ENCODE measurements around the gene PRR14L. TPM values are rescaled to one million over a fixed set of nuclear protein-coding genes. Genes with fewer than 3 reads are reported as not detected.

The PRR14L gene
- total and polyA plus RNA-seq, 4 donors = 4.5 to 20.2 (median 13.4) TPM

DNA sequence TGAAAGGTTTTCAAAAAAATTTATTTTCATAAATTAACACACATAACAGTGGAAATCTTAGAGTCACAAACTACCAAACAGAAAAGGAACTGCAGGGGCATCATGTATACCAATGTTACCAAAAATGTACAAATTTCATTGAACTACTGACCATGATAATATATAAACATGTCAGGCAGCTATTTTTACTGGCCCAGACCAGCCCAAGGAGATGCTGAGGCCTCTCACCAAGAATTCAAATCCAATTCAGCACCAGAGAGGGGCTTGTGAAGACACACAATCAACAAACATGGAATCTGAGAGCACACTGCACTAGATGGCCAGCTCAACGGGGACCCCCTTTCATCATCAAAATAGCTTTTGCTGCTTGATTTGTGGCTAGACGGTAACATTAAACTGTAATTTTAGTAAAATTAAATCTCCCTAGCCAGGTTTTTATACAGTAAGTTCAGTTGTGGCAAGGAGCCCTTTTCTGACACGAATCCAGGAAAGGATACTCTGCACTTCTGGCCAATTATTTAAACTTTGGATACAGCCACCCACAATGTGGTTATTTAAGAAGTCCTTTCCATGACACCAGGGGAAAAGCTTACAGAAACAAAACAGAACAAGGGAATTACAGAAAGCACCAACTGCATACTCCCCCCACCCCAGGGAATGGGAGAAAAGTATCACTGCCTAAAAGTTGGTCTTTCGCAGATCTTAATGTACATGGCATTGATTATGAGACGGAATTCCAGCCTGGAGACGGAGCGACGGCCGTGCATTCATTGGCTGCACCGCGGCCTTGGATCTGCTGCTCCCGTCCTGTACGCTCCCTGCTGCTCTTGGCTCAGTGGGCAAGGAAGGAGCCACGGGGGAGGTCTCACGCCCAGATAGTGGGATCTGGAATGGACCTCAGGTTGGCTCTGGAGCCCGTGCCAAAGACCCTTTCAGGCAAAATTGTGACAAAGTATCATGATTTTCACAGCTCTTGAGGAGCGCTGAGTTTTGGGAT lies 68.3 kb downstream of the PRR14L start:
- WGBS = 95% methylated on average over 17 of the region's 17 CpGs
- no peak overlapping the region for H3K27ac ChIP-seq (ENCODE audit: low read depth in 1 of 2, low read length in 2 of 2)
- peaks cover 4 to 28% (median 14%) of the 10 kb centered on the region in 4 donors for H3K36me3 ChIP-seq (ENCODE audit: control insufficient read depth in 4 of 4, insufficient read depth in 3 of 4, low read depth in 1 of 4, low read length in 3 of 4)
- no peak for TF ChIP-seq NR2F2 (IDR thresholded peaks at IDR 0.05)
- TF ChIP-seq, protein P1, sequence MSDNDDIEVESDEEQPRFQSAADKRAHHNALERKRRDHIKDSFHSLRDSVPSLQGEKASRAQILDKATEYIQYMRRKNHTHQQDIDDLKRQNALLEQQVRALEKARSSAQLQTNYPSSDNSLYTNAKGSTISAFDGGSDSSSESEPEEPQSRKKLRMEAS (IDR thresholded peaks at IDR 0.05) = no peak
- no peak for TF ChIP-seq FOXA2 (IDR thresholded peaks at IDR 0.05)
- no peak for TF ChIP-seq RXRA (IDR thresholded peaks at IDR 0.05)
- no peak for TF ChIP-seq HNF4A (conservative IDR thresholded peaks at IDR 0.05)
- TF ChIP-seq TAF1 (conservative IDR thresholded peaks at IDR 0.05) = no peak
- no peak for TF ChIP-seq ATF3 (IDR thresholded peaks at IDR 0.05)
- TF ChIP-seq, protein P2, sequence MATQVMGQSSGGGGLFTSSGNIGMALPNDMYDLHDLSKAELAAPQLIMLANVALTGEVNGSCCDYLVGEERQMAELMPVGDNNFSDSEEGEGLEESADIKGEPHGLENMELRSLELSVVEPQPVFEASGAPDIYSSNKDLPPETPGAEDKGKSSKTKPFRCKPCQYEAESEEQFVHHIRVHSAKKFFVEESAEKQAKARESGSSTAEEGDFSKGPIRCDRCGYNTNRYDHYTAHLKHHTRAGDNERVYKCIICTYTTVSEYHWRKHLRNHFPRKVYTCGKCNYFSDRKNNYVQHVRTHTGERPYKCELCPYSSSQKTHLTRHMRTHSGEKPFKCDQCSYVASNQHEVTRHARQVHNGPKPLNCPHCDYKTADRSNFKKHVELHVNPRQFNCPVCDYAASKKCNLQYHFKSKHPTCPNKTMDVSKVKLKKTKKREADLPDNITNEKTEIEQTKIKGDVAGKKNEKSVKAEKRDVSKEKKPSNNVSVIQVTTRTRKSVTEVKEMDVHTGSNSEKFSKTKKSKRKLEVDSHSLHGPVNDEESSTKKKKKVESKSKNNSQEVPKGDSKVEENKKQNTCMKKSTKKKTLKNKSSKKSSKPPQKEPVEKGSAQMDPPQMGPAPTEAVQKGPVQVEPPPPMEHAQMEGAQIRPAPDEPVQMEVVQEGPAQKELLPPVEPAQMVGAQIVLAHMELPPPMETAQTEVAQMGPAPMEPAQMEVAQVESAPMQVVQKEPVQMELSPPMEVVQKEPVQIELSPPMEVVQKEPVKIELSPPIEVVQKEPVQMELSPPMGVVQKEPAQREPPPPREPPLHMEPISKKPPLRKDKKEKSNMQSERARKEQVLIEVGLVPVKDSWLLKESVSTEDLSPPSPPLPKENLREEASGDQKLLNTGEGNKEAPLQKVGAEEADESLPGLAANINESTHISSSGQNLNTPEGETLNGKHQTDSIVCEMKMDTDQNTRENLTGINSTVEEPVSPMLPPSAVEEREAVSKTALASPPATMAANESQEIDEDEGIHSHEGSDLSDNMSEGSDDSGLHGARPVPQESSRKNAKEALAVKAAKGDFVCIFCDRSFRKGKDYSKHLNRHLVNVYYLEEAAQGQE (IDR thresholded peaks at IDR 0.05) = no peak
- TF ChIP-seq, protein P3, sequence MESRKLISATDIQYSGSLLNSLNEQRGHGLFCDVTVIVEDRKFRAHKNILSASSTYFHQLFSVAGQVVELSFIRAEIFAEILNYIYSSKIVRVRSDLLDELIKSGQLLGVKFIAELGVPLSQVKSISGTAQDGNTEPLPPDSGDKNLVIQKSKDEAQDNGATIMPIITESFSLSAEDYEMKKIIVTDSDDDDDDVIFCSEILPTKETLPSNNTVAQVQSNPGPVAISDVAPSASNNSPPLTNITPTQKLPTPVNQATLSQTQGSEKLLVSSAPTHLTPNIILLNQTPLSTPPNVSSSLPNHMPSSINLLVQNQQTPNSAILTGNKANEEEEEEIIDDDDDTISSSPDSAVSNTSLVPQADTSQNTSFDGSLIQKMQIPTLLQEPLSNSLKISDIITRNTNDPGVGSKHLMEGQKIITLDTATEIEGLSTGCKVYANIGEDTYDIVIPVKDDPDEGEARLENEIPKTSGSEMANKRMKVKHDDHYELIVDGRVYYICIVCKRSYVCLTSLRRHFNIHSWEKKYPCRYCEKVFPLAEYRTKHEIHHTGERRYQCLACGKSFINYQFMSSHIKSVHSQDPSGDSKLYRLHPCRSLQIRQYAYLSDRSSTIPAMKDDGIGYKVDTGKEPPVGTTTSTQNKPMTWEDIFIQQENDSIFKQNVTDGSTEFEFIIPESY (IDR thresholded peaks at IDR 0.05) = no peak
- no peak for TF ChIP-seq FOXA1 (IDR thresholded peaks at IDR 0.05)
- TF ChIP-seq YY1 (IDR thresholded peaks at IDR 0.05) = no peak
- TF ChIP-seq JUND (IDR thresholded peaks at IDR 0.05) = no peak
- H3K9me3 ChIP-seq (ENCODE audit: control insufficient read depth in 4 of 4, low read length in 3 of 4) = no peaks in the 10 kb centered on the region
- H3K4me1 ChIP-seq (ENCODE audit: control insufficient read depth in 4 of 4, insufficient read depth in 4 of 4, low read length in 3 of 4) = peaks cover 0 to 4% (median 0%) of the 10 kb centered on the region in 4 donors
- no peaks in the 10 kb centered on the region for H3K27me3 ChIP-seq (ENCODE audit: control insufficient read depth in 4 of 4, insufficient read depth in 4 of 4, low read length in 3 of 4)
- no peak overlapping the region for H3K9ac ChIP-seq (ENCODE audit: low read depth in 1 of 2, low read length in 2 of 2)
- no peak overlapping the region for H3K4me3 ChIP-seq (ENCODE audit: low read depth in 1 of 3, low read length in 3 of 3)
- no peak for DNase-seq (ENCODE audit: low spot score)

DNA sequence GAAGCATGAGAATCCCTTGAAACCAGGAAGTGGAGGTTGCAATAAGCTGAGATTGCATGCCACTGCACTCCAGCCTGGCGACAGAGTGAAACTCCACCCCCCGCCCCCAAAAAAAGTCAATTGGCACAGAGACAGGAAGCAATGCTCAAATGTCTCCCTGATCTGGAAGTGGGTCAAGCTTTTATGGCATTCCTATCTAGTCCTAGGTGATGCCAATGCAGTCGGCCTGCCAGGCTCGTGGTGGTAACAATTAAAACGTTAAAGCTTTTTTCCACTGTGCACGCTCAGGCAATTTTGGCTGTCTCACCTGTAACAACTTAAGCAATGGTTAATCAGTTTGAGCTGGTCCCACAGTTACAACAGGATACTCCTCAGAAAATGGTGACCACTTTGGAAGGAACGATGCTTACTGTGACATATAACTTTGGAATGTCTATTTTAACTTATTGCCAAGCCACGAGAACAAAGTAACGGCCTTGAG lies 69.0 kb downstream of the PRR14L start:
- Histone ChIP-seq H3K36me3 (ENCODE audit: control insufficient read depth in 4 of 4, insufficient read depth in 3 of 4, low read depth in 1 of 4, low read length in 3 of 4) (peaks cover 2 to 25% (median 14%) of the 10 kb centered on the region in 4 donors), H3K4me3 (ENCODE audit: low read depth in 1 of 3, low read length in 3 of 3) (no peak overlapping the region), H3K27me3 (ENCODE audit: control insufficient read depth in 4 of 4, insufficient read depth in 4 of 4, low read length in 3 of 4) (no peaks in the 10 kb centered on the region), H3K9ac (ENCODE audit: low read depth in 1 of 2, low read length in 2 of 2) (no peak overlapping the region), H3K27ac (ENCODE audit: low read depth in 1 of 2, low read length in 2 of 2) (no peak overlapping the region), H3K9me3 (ENCODE audit: control insufficient read depth in 4 of 4, low read length in 3 of 4) (no peaks in the 10 kb centered on the region), H3K4me1 (ENCODE audit: control insufficient read depth in 4 of 4, insufficient read depth in 4 of 4, low read length in 3 of 4) (peaks cover 0 to 9% (median 0%) of the 10 kb centered on the region in 4 donors)
- no peak for DNase-seq (ENCODE audit: low spot score)
- TF ChIP-seq JUND (IDR thresholded peaks at IDR 0.05) = no peak
- TF ChIP-seq FOXA2 (IDR thresholded peaks at IDR 0.05) = no peak
- no peak for TF ChIP-seq EGR1 (IDR thresholded peaks at IDR 0.05; ENCODE audit: low read depth in 2 of 2)
- no peak for TF ChIP-seq RXRA (IDR thresholded peaks at IDR 0.05)
- no peak for TF ChIP-seq SP1 (IDR thresholded peaks at IDR 0.05)
- no peak for TF ChIP-seq RAD21 (IDR thresholded peaks at IDR 0.05)
- no peak for TF ChIP-seq FOXA1 (IDR thresholded peaks at IDR 0.05)
- TF ChIP-seq YY1 (IDR thresholded peaks at IDR 0.05) = no peak
- TF ChIP-seq TAF1 (conservative IDR thresholded peaks at IDR 0.05) = no peak
- TF ChIP-seq, protein P1 (IDR thresholded peaks at IDR 0.05) = no peak
- 78% methylated on average over 9 of the region's 9 CpGs for WGBS
